ENCODE measurements around the gene PTEN.

The PTEN gene

GRCh38 chr10:88012641-88013040 is 149.2 kb downstream of the PTEN start:
- Mint-ChIP-seq H3K4me1 (no peaks in the 10 kb centered on the region), H3K27me3 (no peaks in the 10 kb centered on the region), H3K36me3 (no peaks in the 10 kb centered on the region), H3K9me3 (no peaks in the 10 kb centered on the region), H3K4me3 (no peak overlapping the region), H3K27ac (no peak overlapping the region)

DNA sequence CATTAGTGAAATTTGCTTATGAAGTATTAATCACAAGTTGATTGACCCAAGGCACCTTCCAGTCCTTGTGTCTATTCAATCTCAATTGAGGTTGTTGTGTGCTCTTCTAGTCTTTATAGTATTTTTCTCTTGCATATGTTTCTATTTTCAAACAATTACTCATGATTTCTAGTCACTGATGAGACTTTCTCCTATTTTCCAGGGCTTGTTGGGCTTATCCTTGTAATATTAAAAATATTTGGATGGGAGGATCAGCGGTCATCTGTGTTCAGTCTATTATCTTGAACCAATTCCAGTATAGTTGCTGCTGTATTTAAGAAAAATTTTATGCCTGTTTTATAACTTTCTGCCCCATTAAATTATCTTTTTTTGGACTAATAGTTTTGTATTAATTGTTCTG is 154.4 kb downstream of the PTEN start:
- H3K27me3 Mint-ChIP-seq = no peaks in the 10 kb centered on the region

DNA sequence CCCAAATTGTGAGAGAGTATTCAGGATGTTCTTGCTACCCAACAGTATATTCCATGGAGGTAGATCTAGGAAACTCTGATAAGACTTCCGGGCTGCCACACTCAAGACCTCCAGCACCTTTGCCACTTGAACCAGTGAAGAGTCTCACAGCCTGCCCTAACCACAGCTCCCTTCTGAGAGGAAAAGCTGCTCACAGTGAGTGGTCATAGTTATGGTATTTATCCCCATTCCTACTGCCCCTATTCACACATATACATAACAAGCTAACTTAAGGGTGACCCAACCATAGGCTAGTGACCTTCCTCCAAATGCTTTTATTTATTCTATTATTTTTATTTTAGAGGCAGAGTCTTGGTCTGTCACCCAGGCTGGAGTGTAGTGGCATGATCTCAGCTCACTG is 156.3 kb downstream of the PTEN start:
- Mint-ChIP-seq H3K4me1 (peaks cover 19% of the 10 kb centered on the region), H3K9me3 (peaks cover 14% of the 10 kb centered on the region), H3K4me3 (no peak overlapping the region), H3K27ac (no peak overlapping the region), H3K27me3 (no peaks in the 10 kb centered on the region), H3K36me3 (no peaks in the 10 kb centered on the region)

More for the DNA sequence above, 154.4 kb downstream of the PTEN start:
- Mint-ChIP-seq H3K4me3 (no peak overlapping the region), H3K4me1 (peaks cover 12% of the 10 kb centered on the region), H3K27ac (no peak overlapping the region), H3K9me3 (peaks cover 8% of the 10 kb centered on the region), H3K36me3 (no peaks in the 10 kb centered on the region)
